Measurements from ENCODE around the gene AKR7A3. TPM values are rescaled to one million over a fixed set of nuclear protein-coding genes. Genes with fewer than 3 reads are reported as not detected.

AKR7A3 gene
- polyA plus RNA-seq, 1 experiment = 0.37 TPM

GRCh38 chr1:19332832-19333231 is 44.3 kb upstream of the AKR7A3 start:
- no peak for DNase-seq (ENCODE audit: low read depth)
- CTCF ChIA-PET = interaction anchor here (0.8 kb wide), 1 partner anchor 11 kb away, joined by 3 read pairs; no protein-coding TSS in a partner anchor
- H3K36me3 ChIP-seq (ENCODE audit: control insufficient read depth, insufficient read depth, low read length) = peaks cover 1% of the 10 kb centered on the region; the same call in 1 of the 2 replicates
- no peak overlapping the region for H3K4me3 ChIP-seq (ENCODE audit: low read depth, low read length)
- POLR2A ChIA-PET = no interaction called here
- H3K27me3 ChIP-seq (ENCODE audit: control insufficient read depth, insufficient read depth, low read length) = no peaks in the 10 kb centered on the region
- TF ChIP-seq, protein P1, sequence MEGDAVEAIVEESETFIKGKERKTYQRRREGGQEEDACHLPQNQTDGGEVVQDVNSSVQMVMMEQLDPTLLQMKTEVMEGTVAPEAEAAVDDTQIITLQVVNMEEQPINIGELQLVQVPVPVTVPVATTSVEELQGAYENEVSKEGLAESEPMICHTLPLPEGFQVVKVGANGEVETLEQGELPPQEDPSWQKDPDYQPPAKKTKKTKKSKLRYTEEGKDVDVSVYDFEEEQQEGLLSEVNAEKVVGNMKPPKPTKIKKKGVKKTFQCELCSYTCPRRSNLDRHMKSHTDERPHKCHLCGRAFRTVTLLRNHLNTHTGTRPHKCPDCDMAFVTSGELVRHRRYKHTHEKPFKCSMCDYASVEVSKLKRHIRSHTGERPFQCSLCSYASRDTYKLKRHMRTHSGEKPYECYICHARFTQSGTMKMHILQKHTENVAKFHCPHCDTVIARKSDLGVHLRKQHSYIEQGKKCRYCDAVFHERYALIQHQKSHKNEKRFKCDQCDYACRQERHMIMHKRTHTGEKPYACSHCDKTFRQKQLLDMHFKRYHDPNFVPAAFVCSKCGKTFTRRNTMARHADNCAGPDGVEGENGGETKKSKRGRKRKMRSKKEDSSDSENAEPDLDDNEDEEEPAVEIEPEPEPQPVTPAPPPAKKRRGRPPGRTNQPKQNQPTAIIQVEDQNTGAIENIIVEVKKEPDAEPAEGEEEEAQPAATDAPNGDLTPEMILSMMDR (IDR thresholded peaks at IDR 0.05; ENCODE audit: insufficient read depth, low read depth, low read length) = no peak

- TF ChIP-seq, protein P1 (IDR thresholded peaks at IDR 0.05; ENCODE audit: insufficient read depth, low read depth, low read length) = no peak
- ChIA-PET POLR2A (no interaction called here), CTCF (interaction anchor here (3.0 kb wide), 1 partner anchor 12 kb away, joined by 22 read pairs; no protein-coding TSS in a partner anchor)
- Histone ChIP-seq H3K27me3 (ENCODE audit: control insufficient read depth, insufficient read depth, low read length) (no peaks in the 10 kb centered on the region), H3K4me3 (ENCODE audit: low read depth, low read length) (no peak overlapping the region), H3K36me3 (ENCODE audit: control insufficient read depth, insufficient read depth, low read length) (peaks cover 10% of the 10 kb centered on the region)
- no peak for DNase-seq (ENCODE audit: low read depth)
Observed at GRCh38 chr1:19331262-19331878, 42.8 kb upstream of the AKR7A3 start.

DNA sequence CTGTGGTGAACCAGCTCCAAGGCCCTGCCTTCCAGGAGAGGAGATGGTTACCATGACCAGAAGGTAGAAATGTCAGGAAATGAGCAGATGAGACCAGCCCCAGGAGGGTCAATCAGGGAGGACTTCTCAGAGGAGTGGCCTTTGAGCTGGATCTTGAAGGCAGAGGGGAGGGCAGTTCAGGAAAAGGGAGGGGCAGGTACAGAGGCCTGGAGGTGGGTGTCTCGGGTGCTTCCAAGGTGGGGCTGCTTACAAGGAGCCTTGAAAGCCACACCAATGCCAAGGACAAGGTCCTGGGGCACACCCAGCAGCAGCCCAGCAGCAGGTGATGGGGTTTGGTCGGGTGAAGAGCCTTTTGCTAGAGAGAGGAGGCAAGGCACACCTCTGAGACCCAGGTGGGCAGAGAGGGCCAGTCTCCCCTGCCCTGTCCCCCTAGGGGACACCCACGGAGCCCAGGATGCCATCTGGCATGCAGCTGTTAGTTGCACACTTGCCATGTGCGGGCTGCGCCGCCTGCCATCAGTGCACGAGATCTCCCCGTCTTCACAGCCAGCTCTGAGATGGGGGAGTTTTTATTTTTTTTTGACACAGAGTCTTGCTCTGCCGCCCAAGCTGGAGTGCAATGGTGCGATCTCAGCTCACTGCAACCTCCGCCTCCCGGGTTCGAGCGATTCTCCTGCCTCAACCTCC is 42.0 kb upstream of the AKR7A3 start:
- Histone ChIP-seq H3K27me3 (ENCODE audit: control insufficient read depth, insufficient read depth, low read length) (no peaks in the 10 kb centered on the region), H3K36me3 (ENCODE audit: control insufficient read depth, insufficient read depth, low read length) (peaks cover 17% of the 10 kb centered on the region), H3K4me3 (ENCODE audit: low read depth, low read length) (no peak overlapping the region)
- POLR2A ChIA-PET = no interaction called here
- CTCF ChIA-PET = interaction anchor here (3.0 kb wide), 1 partner anchor 12 kb away, joined by 22 read pairs; no protein-coding TSS in a partner anchor
- TF ChIP-seq, protein P1 (IDR thresholded peaks at IDR 0.05; ENCODE audit: insufficient read depth, low read depth, low read length) = no peak
- DNase-seq (ENCODE audit: low read depth) = no peak

GRCh38 chr1:19329611-19330010 is 41.0 kb upstream of the AKR7A3 start:
- Histone ChIP-seq H3K4me3 (ENCODE audit: low read depth, low read length) (no peak overlapping the region), H3K36me3 (ENCODE audit: control insufficient read depth, insufficient read depth, low read length) (peaks cover 24% of the 10 kb centered on the region), H3K27me3 (ENCODE audit: control insufficient read depth, insufficient read depth, low read length) (no peaks in the 10 kb centered on the region)
- POLR2A ChIA-PET = no interaction called here
- DNase-seq (ENCODE audit: low read depth) = no peak
- TF ChIP-seq, protein P1 (IDR thresholded peaks at IDR 0.05; ENCODE audit: insufficient read depth, low read depth, low read length) = no peak
- CTCF ChIA-PET = interaction anchor here (0.7 to 3.0 kb wide), 2 partner anchors 13 to 333 kb away, joined by 3 to 22 read pairs; no protein-coding TSS in a partner anchor

- H3K27me3 ChIP-seq (ENCODE audit: control insufficient read depth, insufficient read depth, low read length) = no peaks in the 10 kb centered on the region
- TF ChIP-seq, protein P1 (IDR thresholded peaks at IDR 0.05; ENCODE audit: insufficient read depth, low read depth, low read length) = no peak
- no peak for DNase-seq (ENCODE audit: low read depth)
- POLR2A ChIA-PET = no interaction called here
- no peak overlapping the region for H3K4me3 ChIP-seq (ENCODE audit: low read depth, low read length)
- CTCF ChIA-PET = no interaction called here
- peaks cover 27% of the 10 kb centered on the region for H3K36me3 ChIP-seq (ENCODE audit: control insufficient read depth, insufficient read depth, low read length)
Observed at GRCh38 chr1:19329188-19329587, 40.6 kb upstream of the AKR7A3 start.

Data from BJ (cell line).